ENCODE results near the gene INSC. TPM values are rescaled to one million over a fixed set of nuclear protein-coding genes. Genes with fewer than 3 reads are reported as not detected.

Gene INSC
- total and polyA plus RNA-seq, 2 of the 4 experiments (the other 2 are of a cell fraction) = 0.53 to 1.4 TPM

DNA sequence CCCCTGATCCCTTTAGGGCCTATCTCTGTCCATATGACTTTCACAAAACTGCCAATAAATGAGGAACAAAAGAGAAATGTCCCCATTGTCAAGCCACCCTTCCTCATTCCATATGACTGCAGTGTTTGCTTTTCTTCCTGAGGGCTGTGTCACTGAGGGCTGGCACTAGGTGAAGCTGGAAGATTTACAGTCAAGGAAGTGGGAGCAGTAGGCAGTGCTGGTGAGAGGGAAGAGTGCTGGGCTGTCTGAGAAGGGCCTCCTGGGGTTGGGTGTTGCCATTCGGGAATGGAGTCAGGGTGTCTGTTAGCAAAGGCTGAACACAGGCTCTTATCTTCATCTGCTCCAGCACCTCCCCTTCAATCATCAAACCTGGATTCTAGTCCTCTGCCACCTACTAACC lies 30.9 kb downstream of the INSC start:
- Histone ChIP-seq H4K8ac (ENCODE audit: low read depth in 2 of 2, low read length in 2 of 2) (no peak overlapping the region; a peak in 1 of 4 replicates), H3K4me1 (ENCODE audit: control insufficient read depth, insufficient read depth, low read length) (peaks cover 2% of the 10 kb centered on the region; the same call in 1 of the 2 replicates), H3K23ac (ENCODE audit: low read depth, low read length) (peak overlapping the region; percentile 46; the same call in 1 of the 2 replicates), H2BK120ac (ENCODE audit: low read depth, low read length) (peak overlapping the region; percentile 65), H2BK20ac (ENCODE audit: low read depth, low read length) (peak overlapping the region; percentile 34; the same call in 1 of the 2 replicates), H3K27ac (ENCODE audit: insufficient read depth, low read length) (no peak overlapping the region), H3K79me1 (ENCODE audit: low read depth in 1 of 2, low read length in 2 of 2) (peaks cover 0 to 9% of the 10 kb centered on the region in 2 experiments; a peak in 1 of 4 replicates), H2AK9ac (replicated peaks; ENCODE audit: low read depth, low read length, poor library complexity) (no peak overlapping the region), H3K36me3 (ENCODE audit: control insufficient read depth, insufficient read depth, low read length) (no peaks in the 10 kb centered on the region), H3K14ac (replicated peaks; ENCODE audit: low read depth, low read length) (no peak overlapping the region; the same call in 1 of the 2 replicates), H3K56ac (ENCODE audit: extremely low read depth, insufficient read depth, low read length) (no peak overlapping the region), H3K4me2 (ENCODE audit: low read depth, low read length) (no peak overlapping the region), H4K91ac (ENCODE audit: insufficient read depth, low read depth, low read length) (no peak overlapping the region; the same call in 1 of the 2 replicates), H2BK5ac (ENCODE audit: low read depth, low read length, poor library complexity, severe bottlenecking) (no peak overlapping the region), H3K4me3 (ENCODE audit: insufficient read depth, low read depth, low read length) (no peak overlapping the region), H3K27me3 (ENCODE audit: control insufficient read depth, insufficient read depth, low read length) (no peaks in the 10 kb centered on the region), H3K9ac (ENCODE audit: low read depth, low read length) (no peak overlapping the region), H2AK5ac (ENCODE audit: low read depth, low read length) (peak overlapping the region; percentile 10; the same call in 1 of the 2 replicates), H4K5ac (ENCODE audit: low read depth, low read length) (no peak overlapping the region), H3K18ac (ENCODE audit: low read depth, low read length) (no peak overlapping the region), H2AFZ (replicated peaks; ENCODE audit: low read length, poor library complexity) (no peak overlapping the region), H2BK15ac (ENCODE audit: low read depth, low read length) (0 out of 3 replicates have a peak overlapping the region, but pooled peaks have one; percentile 28), H4K20me1 (ENCODE audit: insufficient read depth, low read length) (no peaks in the 10 kb centered on the region), H3K9me3 (ENCODE audit: control insufficient read depth, insufficient read depth, low read length) (no peaks in the 10 kb centered on the region), H3K9me1 (ENCODE audit: insufficient read depth, low read length) (peaks cover 13% of the 10 kb centered on the region), H3K4ac (ENCODE audit: low read depth, low read length) (peak overlapping the region; percentile 53; the same call in 1 of the 2 replicates)
- ATAC-seq (ENCODE audit: low read depth) (no peak), DNase-seq (no peak)
- POLR2A ChIA-PET (ENCODE audit: unreplicated experiment) = no interaction called here
- in situ Hi-C loops (cut with MboI; ENCODE audit: low sequenced_read_pairs) (no loop called here), intact Hi-C loops (cut with micrococcal nuclease) (no loop called here), dilution Hi-C loops (cut with HindIII; ENCODE audit: low sequenced_read_pairs, unreplicated experiment) (no loop called here)
- WGBS, 2 experiments (ENCODE audit: extremely low coverage in 2 of 2, insufficient read length in 1 of 2) = no CpG with 5 or more reads among the region's 1 CpG
- CTCF ChIA-PET = no interaction called here
- BruUV-seq (replicated peaks) = no TSS peak
- no peak for TF ChIP-seq NFE2L2 (IDR thresholded peaks at IDR 0.05; ENCODE audit: low read depth, low read length)
